ENCODE results near the gene GLDC. TPM values are rescaled to one million over a fixed set of nuclear protein-coding genes. Genes with fewer than 3 reads are reported as not detected.

The GLDC gene
- total and polyA plus RNA-seq, 10 of the 15 experiments (the other 5 are each of a cell fraction or from before 2014, with no cell fraction given) = 33.1 to 165 (median 114) TPM

DNA sequence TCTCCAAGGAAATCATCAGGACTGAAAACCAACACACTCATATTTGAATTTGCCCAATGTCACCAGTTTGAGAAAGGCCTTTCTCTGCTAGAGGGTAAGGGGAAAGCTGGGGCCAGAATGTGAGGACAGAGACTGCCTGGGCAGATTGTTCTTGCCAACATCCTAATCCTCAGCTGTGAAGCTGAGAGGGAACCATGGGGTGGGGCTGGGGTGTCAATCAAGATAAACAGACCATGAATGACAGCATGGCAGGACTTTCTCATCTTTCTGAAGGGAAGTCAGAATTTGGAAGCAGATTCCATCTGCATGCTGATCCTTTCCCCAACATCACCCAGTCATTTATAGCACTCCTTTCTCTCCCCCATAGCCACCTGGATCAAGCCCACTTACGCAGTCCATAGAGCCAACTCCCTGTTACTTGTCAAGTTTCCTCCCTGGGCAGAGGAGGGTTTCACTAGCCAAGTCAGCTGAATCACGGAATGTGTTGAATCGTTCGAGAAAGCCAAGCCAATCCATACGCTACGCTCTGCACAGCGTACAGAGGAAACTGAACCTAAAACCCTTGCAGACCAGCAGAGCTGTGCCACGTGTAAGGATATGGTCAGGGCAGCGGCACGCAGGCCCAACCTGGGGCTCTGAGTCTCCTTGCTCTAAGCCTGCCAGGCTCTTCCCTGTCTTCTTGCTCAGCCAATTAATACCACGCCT, 14.9 kb downstream of the GLDC start (continued):
- TF ChIP-seq ZBTB33 (IDR thresholded peaks at IDR 0.05) (no peak), WRNIP1 (IDR thresholded peaks at IDR 0.05; ENCODE audit: borderline replicate concordance, low read depth, low read length) (no peak), BRCA1 (IDR thresholded peaks at IDR 0.05; ENCODE audit: low read depth, low read length) (no peak), POLR2A (IDR thresholded peaks at IDR 0.05; ENCODE audit: low read depth, low read length) (peak; percentile 65), MXI1 (IDR thresholded peaks at IDR 0.05; ENCODE audit: low read depth, low read length) (peak; percentile 75), TBL1XR1 (IDR thresholded peaks at IDR 0.05; ENCODE audit: low read depth, low read length) (no peak), RCOR1 (conservative IDR thresholded peaks at IDR 0.05; ENCODE audit: low read depth, low read length) (no peak), FOXM1 (IDR thresholded peaks at IDR 0.05; ENCODE audit: low read depth, low read length) (0 out of 2 replicates have a peak, but pooled peaks have one; percentile 24), NFYA (IDR thresholded peaks at IDR 0.05; ENCODE audit: borderline replicate concordance, low read depth, low read length) (no peak), PKNOX1 (IDR thresholded peaks at IDR 0.05) (peak; percentile 95), ZNF622 (IDR thresholded peaks at IDR 0.05) (no peak), GABPA (IDR thresholded peaks at IDR 0.05; ENCODE audit: low read depth) (no peak), RB1 (IDR thresholded peaks at IDR 0.05; ENCODE audit: borderline replicate concordance) (no peak), CHD2 (IDR thresholded peaks at IDR 0.05; ENCODE audit: borderline replicate concordance, low read depth, low read length) (no peak), JUNB (IDR thresholded peaks at IDR 0.05) (0 out of 2 replicates have a peak, but pooled peaks have one; percentile 6), MAX (IDR thresholded peaks at IDR 0.05; ENCODE audit: low read depth, low read length) (peak; percentile 44; the same call in 1 of the 2 replicates), EGR1 (IDR thresholded peaks at IDR 0.05; ENCODE audit: borderline replicate concordance in 1 of 2, low read depth in 2 of 2, low read length in 2 of 2) (no peak), CREB1 (IDR thresholded peaks at IDR 0.05; ENCODE audit: low read depth) (no peak), HDGF (IDR thresholded peaks at IDR 0.05) (0 out of 2 replicates have a peak, but pooled peaks have one; percentile 51), KLF5 (IDR thresholded peaks at IDR 0.05; ENCODE audit: partially characterized antibody) (no peak), SP1 (IDR thresholded peaks at IDR 0.05; ENCODE audit: low read depth, low read length) (no peak)
- TF ChIP-seq, protein P1, sequence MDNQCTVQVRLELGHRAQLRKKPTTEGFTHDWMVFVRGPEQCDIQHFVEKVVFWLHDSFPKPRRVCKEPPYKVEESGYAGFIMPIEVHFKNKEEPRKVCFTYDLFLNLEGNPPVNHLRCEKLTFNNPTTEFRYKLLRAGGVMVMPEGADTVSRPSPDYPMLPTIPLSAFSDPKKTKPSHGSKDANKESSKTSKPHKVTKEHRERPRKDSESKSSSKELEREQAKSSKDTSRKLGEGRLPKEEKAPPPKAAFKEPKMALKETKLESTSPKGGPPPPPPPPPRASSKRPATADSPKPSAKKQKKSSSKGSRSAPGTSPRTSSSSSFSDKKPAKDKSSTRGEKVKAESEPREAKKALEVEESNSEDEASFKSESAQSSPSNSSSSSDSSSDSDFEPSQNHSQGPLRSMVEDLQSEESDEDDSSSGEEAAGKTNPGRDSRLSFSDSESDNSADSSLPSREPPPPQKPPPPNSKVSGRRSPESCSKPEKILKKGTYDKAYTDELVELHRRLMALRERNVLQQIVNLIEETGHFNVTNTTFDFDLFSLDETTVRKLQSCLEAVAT (IDR thresholded peaks at IDR 0.05) = peak; percentile 53
- TF ChIP-seq, protein P2, sequence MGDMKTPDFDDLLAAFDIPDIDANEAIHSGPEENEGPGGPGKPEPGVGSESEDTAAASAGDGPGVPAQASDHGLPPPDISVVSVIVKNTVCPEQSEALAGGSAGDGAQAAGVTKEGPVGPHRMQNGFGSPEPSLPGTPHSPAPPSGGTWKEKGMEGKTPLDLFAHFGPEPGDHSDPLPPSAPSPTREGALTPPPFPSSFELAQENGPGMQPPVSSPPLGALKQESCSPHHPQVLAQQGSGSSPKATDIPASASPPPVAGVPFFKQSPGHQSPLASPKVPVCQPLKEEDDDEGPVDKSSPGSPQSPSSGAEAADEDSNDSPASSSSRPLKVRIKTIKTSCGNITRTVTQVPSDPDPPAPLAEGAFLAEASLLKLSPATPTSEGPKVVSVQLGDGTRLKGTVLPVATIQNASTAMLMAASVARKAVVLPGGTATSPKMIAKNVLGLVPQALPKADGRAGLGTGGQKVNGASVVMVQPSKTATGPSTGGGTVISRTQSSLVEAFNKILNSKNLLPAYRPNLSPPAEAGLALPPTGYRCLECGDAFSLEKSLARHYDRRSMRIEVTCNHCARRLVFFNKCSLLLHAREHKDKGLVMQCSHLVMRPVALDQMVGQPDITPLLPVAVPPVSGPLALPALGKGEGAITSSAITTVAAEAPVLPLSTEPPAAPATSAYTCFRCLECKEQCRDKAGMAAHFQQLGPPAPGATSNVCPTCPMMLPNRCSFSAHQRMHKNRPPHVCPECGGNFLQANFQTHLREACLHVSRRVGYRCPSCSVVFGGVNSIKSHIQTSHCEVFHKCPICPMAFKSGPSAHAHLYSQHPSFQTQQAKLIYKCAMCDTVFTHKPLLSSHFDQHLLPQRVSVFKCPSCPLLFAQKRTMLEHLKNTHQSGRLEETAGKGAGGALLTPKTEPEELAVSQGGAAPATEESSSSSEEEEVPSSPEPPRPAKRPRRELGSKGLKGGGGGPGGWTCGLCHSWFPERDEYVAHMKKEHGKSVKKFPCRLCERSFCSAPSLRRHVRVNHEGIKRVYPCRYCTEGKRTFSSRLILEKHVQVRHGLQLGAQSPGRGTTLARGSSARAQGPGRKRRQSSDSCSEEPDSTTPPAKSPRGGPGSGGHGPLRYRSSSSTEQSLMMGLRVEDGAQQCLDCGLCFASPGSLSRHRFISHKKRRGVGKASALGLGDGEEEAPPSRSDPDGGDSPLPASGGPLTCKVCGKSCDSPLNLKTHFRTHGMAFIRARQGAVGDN (IDR thresholded peaks at IDR 0.05) = peak; percentile 89

All from GM12878 (cell line).